Stimulated activated naive CD8-positive, alpha-beta T cell treated with anti-CD3 and anti-CD28 coated beads, Interleukin-15, Interleukin-2, amounts not matched to agents 100 ng/mL and 50 ng/mL, for 24 hours (primary cell): ENCODE data around the gene PEAR1.

Experiments used
- H3K27ac Mint-ChIP-seq: one replicate; pipeline ENCODE4 v1.8.0; 2021; ENCODE audit warnings: mild to moderate bottlenecking, mixed read lengths
- H3K27me3 Mint-ChIP-seq: one replicate; pipeline ENCODE4 v1.8.0; 2021; ENCODE audit warnings: mixed read lengths
- H3K36me3 Mint-ChIP-seq: one replicate; pipeline ENCODE4 v1.8.0; 2021; ENCODE audit warnings: low read depth, mixed read lengths
- H3K4me1 Mint-ChIP-seq: one replicate; pipeline ENCODE4 v1.8.0; 2021; ENCODE audit warnings: low read depth, mixed read lengths
- H3K4me3 Mint-ChIP-seq: one replicate; pipeline ENCODE4 v1.8.0; 2021; ENCODE audit warnings: mild to moderate bottlenecking, mixed read lengths
- H3K9me3 Mint-ChIP-seq: one replicate; pipeline ENCODE4 v1.8.0; 2021; ENCODE audit warnings: mixed read lengths

PEAR1 gene, protein sequence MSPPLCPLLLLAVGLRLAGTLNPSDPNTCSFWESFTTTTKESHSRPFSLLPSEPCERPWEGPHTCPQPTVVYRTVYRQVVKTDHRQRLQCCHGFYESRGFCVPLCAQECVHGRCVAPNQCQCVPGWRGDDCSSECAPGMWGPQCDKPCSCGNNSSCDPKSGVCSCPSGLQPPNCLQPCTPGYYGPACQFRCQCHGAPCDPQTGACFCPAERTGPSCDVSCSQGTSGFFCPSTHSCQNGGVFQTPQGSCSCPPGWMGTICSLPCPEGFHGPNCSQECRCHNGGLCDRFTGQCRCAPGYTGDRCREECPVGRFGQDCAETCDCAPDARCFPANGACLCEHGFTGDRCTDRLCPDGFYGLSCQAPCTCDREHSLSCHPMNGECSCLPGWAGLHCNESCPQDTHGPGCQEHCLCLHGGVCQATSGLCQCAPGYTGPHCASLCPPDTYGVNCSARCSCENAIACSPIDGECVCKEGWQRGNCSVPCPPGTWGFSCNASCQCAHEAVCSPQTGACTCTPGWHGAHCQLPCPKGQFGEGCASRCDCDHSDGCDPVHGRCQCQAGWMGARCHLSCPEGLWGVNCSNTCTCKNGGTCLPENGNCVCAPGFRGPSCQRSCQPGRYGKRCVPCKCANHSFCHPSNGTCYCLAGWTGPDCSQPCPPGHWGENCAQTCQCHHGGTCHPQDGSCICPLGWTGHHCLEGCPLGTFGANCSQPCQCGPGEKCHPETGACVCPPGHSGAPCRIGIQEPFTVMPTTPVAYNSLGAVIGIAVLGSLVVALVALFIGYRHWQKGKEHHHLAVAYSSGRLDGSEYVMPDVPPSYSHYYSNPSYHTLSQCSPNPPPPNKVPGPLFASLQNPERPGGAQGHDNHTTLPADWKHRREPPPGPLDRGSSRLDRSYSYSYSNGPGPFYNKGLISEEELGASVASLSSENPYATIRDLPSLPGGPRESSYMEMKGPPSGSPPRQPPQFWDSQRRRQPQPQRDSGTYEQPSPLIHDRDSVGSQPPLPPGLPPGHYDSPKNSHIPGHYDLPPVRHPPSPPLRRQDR

DNA sequence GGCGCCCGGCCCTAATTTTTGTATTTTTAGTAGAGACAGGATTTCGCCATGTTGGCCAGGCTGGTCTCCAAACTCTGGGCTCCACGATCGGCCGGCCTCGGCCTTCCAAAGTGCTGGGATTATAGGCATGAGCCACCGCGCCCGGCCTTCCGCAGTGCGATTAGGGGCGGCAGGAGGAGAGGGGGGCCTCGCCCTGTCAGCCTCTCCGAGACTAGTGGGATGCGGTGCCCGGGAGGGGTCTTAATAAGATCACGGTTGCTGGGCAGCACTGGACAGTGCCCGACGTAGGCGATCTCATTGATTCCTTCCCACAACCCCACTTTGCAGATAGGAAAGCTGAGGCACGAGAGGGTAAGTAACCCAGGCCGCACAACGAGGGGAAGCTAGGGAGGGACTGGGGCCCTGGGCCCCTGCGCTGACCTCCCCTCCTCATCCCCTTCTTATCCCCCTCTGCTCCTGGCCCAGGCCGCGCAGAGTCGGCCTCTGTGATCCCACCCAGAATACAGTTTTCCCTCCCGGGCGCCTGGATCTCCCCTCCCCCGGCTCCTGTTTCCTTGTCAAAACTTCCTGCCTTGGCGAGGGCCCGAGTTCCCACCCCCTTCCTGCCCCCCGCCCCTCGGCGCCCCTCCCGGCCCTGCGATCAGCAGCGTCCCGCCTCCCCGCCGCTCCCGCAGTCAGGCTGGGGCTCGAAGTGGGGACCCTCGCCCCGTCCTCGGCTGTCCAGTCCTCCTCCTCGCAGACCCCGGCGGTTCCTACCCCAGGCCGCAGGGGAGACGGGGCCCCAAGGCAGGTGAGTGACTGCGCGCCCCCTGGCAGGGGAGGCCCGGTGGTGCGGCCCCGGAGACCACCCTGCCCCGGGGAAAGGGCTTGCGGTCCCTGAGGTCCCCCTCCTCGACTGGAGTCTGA lies at the start of gene PEAR1:
PEAR1 (plus strand) TSS at position 671 of the 906 bp plus-strand sequence. CDS start 10,209 bp downstream, outside the sequence.
- H3K4me3 Mint-ChIP-seq, result peak within 1 kb of the TSS; percentile 48
- H3K9me3 Mint-ChIP-seq, result no peaks in the 10 kb centered on the region
- H3K27ac Mint-ChIP-seq, result no peak within 1 kb of the TSS
- peaks cover 10% of the 10 kb centered on the region for H3K4me1 Mint-ChIP-seq
- H3K27me3 Mint-ChIP-seq, result peaks cover 62% of the 10 kb centered on the region
- H3K36me3 Mint-ChIP-seq, result no peaks in the 10 kb centered on the region

DNA sequence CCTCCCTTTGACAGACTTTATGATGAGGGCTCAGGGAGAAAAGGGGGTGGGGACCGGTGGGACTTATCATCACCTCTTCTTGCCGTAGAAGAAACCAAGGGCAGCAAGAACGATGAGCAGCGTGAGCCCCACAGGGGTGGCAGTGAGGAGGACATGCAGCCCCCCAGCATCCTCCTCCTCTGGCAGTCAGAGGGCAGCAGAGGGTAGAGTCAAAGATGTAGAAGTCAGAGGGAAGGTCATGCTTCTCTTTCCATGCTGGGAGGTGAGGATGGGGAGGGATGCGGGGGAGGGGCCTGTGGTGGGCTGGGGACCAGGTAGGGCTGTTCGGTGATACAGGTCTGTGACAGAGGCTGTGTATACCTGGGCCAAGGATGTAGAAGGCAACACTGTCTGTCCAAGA lies 49.4 kb upstream of the PEAR1 start:
- Mint-ChIP-seq H3K4me1 (peaks cover 34% of the 10 kb centered on the region), H3K36me3 (no peaks in the 10 kb centered on the region), H3K4me3 (peak overlapping the region; percentile 40), H3K9me3 (no peaks in the 10 kb centered on the region), H3K27me3 (peaks cover 74% of the 10 kb centered on the region), H3K27ac (no peak overlapping the region)

DNA sequence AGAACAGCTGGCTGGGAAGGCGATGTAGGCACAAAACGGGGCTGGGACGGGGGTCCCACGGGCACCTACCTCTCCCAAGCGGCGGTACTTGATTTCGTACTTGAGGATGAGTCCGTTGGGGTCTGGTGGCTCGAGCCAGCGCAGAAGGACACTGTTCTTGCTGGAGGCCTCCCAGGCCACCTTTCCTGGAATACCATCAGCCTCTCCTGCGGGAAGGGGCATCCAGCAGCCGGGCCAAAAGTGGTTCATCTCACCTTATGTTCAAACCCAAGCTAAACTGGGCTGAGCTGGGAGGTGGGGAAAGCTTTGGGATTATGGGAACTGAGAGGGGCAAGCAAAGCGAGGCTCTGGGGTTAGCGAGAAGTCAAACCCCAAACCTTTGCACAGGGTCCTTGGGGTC lies 48.9 kb upstream of the PEAR1 start:
- H3K27me3 Mint-ChIP-seq, result peaks cover 73% of the 10 kb centered on the region
- H3K4me1 Mint-ChIP-seq, result peaks cover 33% of the 10 kb centered on the region
- H3K4me3 Mint-ChIP-seq, result no peak overlapping the region
- no peaks in the 10 kb centered on the region for H3K9me3 Mint-ChIP-seq
- no peaks in the 10 kb centered on the region for H3K36me3 Mint-ChIP-seq
- H3K27ac Mint-ChIP-seq, result no peak overlapping the region

DNA sequence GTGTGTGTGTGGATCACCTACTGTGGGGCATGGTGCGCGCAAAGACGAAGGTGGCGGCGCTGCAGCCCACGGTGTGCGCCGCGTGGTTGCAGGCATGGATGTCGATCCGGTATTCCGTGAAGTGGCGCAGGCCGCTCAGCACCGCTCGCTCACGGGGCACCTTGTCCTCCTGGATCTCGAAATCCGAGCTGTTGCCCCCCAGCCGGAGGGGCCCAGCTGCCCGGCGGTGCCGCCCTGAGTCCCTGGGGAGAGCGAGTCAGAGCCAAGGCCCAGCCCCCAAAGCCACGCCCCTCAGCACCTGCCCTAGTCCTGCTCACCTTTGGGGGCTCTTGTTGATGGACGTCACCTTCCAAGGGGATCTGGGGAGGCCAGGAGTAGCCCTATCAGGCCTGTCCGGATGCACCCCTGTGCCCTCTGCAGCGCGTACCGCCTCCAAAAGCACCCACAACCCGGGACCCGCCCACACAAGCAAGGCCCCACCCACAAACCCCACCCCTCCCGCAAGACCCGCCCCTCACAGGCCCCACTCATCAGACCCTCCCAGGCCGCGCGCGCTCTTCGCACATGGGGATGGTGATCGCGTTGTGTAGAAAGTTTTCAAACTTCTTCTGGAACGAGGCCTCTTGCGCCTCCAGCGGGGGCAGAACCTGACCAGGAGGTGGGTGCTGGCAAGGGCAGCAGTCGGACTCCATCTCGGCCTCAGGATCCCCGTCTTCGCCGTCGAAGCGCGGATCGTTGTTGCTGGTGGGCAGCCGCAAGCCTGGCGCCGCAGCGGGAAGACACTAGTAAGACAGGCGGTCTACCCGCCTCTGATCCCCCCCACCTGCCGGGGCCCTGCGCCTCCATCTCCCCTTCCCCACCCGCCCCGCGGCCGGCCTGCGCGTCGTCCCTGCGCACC lies 48.2 kb upstream of the PEAR1 start:
- H3K36me3 Mint-ChIP-seq, result no peaks in the 10 kb centered on the region
- H3K27ac Mint-ChIP-seq, result no peak overlapping the region
- H3K4me3 Mint-ChIP-seq, result peak overlapping the region; percentile 51
- H3K4me1 Mint-ChIP-seq, result peaks cover 31% of the 10 kb centered on the region
- no peaks in the 10 kb centered on the region for H3K9me3 Mint-ChIP-seq
- peaks cover 70% of the 10 kb centered on the region for H3K27me3 Mint-ChIP-seq

DNA sequence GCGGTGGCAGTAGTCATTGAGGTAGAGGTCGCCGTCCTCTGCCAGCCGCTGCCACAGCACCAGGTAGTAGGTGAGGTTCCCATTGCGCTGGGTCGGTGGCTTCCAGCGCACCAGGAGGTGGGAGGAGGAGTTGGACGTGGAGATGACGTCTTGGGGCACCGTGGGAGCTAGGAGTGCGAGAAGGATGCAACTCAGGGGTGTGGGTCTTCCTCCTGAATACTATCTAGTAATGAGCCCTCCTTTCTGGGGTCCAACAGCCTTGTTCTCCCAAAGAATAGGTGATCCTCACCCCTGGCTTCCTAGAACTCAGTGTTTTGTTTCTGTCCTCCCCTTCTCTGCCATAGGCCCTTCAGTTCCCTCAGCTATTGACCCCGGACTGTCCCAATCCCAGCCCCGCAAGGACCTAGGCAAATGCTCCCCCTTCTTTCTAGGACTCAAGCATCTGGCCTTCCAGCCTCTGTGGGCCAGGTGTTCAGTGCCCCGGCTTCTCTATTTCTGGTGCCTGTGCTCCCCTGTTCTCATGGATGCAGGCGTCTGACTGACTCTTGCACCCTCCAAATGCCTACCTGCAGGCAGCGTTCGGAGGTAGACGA lies 47.5 kb upstream of the PEAR1 start:
- no peaks in the 10 kb centered on the region for H3K36me3 Mint-ChIP-seq
- peaks cover 31% of the 10 kb centered on the region for H3K4me1 Mint-ChIP-seq
- peaks cover 70% of the 10 kb centered on the region for H3K27me3 Mint-ChIP-seq
- H3K27ac Mint-ChIP-seq, result no peak overlapping the region
- no peaks in the 10 kb centered on the region for H3K9me3 Mint-ChIP-seq
- no peak overlapping the region for H3K4me3 Mint-ChIP-seq

DNA sequence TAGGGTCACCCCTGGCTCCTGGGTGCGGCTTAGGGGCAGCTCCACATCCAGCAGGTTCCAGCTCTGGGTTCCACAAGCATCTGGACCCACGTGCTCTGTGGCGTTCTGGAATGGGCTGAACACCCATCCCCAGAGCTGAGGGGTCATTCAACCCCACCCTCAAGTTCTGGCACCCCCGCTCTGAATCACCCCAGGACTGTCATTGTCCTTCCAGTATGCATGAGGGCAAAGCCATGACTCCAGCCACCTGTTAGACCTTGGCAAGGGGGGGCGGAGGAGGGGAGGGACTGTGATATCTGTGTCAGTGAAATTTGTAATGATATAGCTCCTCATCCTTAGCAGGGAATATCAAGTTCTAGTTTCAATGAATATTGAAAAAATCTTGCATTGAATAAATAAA lies 46.9 kb upstream of the PEAR1 start:
- peaks cover 31% of the 10 kb centered on the region for H3K4me1 Mint-ChIP-seq
- H3K36me3 Mint-ChIP-seq, result no peaks in the 10 kb centered on the region
- no peak overlapping the region for H3K4me3 Mint-ChIP-seq
- no peak overlapping the region for H3K27ac Mint-ChIP-seq
- no peaks in the 10 kb centered on the region for H3K9me3 Mint-ChIP-seq
- peaks cover 69% of the 10 kb centered on the region for H3K27me3 Mint-ChIP-seq

DNA sequence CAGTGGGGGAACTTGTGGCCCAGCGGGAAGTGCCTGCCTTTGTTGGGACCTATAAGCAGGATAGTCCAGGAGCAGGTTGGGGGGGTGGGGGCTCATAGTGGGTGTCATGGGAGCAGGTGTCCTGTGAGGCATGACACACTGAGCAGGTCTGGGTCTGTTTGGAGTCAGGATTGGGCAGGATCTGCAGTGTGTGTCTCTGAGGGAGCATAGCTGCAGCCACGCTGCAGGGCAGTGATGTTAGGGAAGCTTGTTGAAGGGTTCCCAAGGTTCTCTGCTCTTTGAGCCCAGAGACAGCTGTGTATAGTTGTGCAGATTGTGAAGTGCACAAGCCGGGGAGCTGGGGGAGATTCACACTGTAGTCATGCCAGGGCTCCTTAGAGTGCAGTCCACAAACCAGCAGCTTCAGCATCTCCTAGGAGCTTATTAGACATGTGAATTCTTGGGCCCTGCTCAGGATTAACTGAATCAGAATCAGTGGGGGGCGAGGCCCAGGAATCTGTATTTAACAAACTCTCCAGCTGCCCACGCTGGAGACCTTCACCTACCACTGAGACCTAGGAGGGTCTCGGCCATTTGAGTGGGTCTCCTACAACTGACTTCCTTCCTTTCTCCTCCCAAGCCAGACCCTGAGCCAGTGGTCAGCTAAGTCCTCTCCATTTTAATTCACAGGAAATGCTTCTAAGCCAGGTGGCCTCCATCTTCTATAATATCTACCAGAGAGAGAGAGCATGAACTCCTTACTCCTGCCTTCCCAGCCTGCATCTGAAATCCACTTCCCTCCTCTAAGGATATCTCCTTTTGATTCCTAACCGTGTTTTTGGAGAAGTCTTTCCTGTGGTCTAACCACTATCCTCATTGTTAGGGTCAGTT lies 45.7 kb upstream of the PEAR1 start:
- Mint-ChIP-seq H3K27ac (no peak overlapping the region), H3K4me1 (peaks cover 31% of the 10 kb centered on the region), H3K4me3 (no peak overlapping the region), H3K27me3 (peaks cover 57% of the 10 kb centered on the region), H3K36me3 (no peaks in the 10 kb centered on the region), H3K9me3 (no peaks in the 10 kb centered on the region)

DNA sequence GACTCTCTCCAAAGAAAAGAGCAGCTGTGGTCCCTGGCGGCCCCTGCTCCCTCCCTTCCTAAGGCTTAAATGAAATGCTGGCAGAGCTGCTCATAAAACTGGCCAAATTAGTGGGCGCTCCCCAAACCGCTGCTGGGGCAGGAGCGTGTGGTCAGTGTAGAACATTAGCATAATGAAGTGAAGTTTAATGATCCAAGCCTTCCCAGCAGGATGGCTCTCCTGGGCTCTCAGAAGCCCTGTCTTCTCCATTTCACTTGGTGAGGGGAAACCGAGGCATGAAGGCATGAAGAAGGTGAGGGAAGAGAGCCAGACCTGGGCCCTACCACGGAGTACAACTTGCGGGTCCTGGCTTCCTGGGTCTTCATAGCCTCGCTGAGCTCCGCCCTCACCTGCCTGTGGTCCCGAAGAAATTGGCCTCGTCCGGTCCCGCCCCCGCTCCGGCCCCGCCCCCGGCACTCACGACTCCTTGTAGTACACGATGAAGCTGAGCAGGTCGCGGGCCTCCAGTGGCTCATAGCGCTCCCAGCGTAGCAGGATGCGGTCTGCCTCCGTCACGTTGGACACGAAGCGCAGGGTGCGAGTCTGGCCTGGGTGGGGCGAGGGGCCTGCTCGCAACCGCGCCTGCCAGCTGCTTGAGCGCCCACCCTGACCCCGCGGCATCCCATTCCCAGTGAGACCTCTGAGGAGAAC lies 44.9 kb upstream of the PEAR1 start:
- peak overlapping the region; percentile 43 for H3K27ac Mint-ChIP-seq
- H3K4me1 Mint-ChIP-seq, result peaks cover 31% of the 10 kb centered on the region
- H3K27me3 Mint-ChIP-seq, result peaks cover 50% of the 10 kb centered on the region
- peak overlapping the region; percentile 13 for H3K4me3 Mint-ChIP-seq
- H3K9me3 Mint-ChIP-seq, result no peaks in the 10 kb centered on the region
- H3K36me3 Mint-ChIP-seq, result no peaks in the 10 kb centered on the region

DNA sequence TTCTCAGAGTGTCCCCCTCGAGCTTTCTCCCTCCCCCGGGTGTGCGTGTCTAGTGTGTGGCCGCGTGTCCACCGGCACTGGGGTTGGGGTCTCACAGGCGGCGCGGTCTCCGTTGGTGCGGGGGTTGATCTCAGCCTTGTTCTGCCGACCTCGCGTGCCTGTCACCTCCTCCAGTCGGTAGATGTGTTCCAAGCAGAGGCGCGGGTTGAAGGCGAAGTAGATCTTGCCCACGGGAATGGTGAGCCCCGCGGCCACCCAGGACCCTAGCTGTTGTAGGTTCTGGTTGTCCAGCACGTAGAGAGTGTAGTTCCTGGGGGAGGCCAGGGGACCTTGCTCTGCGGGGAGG lies 44.4 kb upstream of the PEAR1 start:
- peaks cover 45% of the 10 kb centered on the region for H3K27me3 Mint-ChIP-seq
- no peaks in the 10 kb centered on the region for H3K36me3 Mint-ChIP-seq
- H3K4me1 Mint-ChIP-seq, result peaks cover 28% of the 10 kb centered on the region
- no peak overlapping the region for H3K4me3 Mint-ChIP-seq
- peak overlapping the region; percentile 43 for H3K27ac Mint-ChIP-seq
- H3K9me3 Mint-ChIP-seq, result no peaks in the 10 kb centered on the region

DNA sequence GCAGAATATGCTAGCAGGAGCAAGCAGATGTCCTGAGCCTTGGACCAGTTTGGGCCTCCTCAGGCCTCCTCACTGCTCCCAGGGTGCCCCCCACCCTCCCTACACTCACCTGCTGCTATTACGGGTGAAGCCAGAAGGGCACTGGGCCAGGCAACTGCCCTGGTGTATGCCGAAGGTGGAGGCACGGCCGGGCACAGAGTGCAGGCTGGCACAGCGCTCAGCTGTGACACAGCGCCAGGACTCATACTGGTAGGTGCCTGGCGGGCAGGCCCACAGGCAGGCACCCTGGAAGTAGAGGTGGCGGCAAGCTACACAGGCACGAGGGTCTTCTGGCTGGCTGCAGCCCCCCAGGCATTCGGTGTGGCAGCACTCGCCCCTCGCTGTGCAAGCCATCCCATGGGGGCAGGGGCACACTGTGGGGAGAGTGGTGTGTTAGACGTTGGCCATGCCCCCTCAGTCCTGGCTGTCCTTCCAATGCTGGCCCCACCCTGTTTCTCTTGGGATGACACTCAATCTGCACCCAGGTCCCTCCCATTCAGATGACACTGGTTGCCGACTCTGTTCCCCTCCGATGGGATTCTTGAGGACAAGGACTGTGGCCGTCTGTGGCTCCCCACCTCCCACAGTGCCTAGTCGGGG lies 41.6 kb upstream of the PEAR1 start:
- H3K4me3 Mint-ChIP-seq, result no peak overlapping the region
- H3K4me1 Mint-ChIP-seq, result peaks cover 14% of the 10 kb centered on the region
- H3K36me3 Mint-ChIP-seq, result no peaks in the 10 kb centered on the region
- H3K9me3 Mint-ChIP-seq, result no peaks in the 10 kb centered on the region
- peaks cover 25% of the 10 kb centered on the region for H3K27me3 Mint-ChIP-seq
- H3K27ac Mint-ChIP-seq, result no peak overlapping the region

DNA sequence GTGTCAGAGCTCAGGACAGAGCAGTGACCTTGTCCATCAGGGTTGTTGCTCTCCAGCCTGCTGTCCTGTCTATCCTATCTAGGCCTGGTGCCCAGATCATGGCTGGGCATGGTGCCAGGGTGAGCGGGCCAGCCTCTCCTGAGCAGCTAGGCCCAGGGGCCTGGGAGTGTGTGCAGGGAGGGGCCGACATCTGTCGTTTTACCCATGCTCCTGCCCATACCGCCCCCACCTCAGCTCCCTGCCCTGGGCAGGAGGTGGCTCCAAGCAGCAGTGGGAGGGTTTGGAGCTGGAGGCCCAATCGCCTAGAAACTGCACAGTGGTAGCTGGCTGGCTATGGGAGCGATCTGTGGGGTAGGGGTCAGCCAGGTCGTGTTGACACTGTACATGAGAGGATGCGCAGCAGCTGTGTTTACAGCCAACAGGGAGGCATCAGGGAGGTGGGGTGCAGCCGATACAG lies 41.1 kb upstream of the PEAR1 start:
- H3K4me3 Mint-ChIP-seq, result no peak overlapping the region
- H3K9me3 Mint-ChIP-seq, result no peaks in the 10 kb centered on the region
- peaks cover 14% of the 10 kb centered on the region for H3K4me1 Mint-ChIP-seq
- no peak overlapping the region for H3K27ac Mint-ChIP-seq
- H3K27me3 Mint-ChIP-seq, result peaks cover 19% of the 10 kb centered on the region
- no peaks in the 10 kb centered on the region for H3K36me3 Mint-ChIP-seq

DNA sequence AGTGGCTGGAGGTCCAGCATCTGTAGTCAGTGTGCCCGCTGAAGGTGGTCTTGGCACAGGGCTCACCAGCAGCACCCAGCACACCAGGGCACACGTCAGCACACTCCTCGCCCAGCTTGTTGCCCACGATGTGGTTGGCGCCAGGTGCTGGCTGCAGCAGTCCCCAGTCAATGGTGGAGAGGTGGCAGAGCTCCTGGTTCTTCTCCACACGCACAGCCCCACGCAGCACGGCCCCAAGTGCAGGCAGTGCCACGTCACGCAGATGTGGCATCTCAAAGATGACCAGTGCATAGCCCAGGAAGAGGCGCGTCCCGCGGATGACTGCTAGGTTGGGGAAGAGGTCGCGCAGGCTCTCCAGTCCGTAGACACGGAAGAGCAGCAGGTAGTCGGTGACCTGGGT lies 39.8 kb upstream of the PEAR1 start:
- peaks cover 21% of the 10 kb centered on the region for H3K27me3 Mint-ChIP-seq
- H3K27ac Mint-ChIP-seq, result no peak overlapping the region
- H3K9me3 Mint-ChIP-seq, result no peaks in the 10 kb centered on the region
- H3K36me3 Mint-ChIP-seq, result no peaks in the 10 kb centered on the region
- H3K4me1 Mint-ChIP-seq, result peaks cover 9% of the 10 kb centered on the region
- H3K4me3 Mint-ChIP-seq, result no peak overlapping the region
